GM19238 (cell line): ENCODE measurements around the gene ABCA3.

Source experiments
- DNase-seq: peaks from one replicate; pipeline ENCODE4 v3.0.0; 2011; ENCODE audit warnings: low spot score; ENCODE audit not compliant: insufficient read length

The ABCA3 gene

GRCh38 chr16:2235695-2236336, 104.7 kb downstream of the ABCA3 start:
- DNase-seq: no peak

DNA sequence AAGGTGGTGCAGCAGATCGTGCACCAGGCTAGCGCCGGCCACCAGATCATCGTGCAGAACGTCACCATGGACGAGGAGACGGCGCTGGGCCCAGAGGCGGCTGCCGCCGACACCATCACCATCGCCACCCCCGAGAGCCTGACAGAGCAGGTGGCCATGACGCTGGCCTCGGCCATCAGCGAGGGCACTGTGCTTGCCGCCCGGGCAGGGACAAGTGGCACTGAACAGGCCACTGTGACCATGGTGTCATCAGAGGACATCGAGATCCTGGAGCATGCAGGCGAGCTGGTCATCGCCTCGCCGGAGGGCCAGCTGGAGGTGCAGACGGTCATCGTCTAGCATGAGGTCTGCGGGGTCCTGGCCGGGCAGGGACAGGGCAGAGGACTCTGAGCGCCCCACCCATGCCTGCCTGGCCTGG, 105.3 kb downstream of the ABCA3 start:
- no peak for DNase-seq

- DNase-seq: no peak
These were observed 105.7 kb downstream of the ABCA3 start for GRCh38 chr16:2234813-2235170.

DNA sequence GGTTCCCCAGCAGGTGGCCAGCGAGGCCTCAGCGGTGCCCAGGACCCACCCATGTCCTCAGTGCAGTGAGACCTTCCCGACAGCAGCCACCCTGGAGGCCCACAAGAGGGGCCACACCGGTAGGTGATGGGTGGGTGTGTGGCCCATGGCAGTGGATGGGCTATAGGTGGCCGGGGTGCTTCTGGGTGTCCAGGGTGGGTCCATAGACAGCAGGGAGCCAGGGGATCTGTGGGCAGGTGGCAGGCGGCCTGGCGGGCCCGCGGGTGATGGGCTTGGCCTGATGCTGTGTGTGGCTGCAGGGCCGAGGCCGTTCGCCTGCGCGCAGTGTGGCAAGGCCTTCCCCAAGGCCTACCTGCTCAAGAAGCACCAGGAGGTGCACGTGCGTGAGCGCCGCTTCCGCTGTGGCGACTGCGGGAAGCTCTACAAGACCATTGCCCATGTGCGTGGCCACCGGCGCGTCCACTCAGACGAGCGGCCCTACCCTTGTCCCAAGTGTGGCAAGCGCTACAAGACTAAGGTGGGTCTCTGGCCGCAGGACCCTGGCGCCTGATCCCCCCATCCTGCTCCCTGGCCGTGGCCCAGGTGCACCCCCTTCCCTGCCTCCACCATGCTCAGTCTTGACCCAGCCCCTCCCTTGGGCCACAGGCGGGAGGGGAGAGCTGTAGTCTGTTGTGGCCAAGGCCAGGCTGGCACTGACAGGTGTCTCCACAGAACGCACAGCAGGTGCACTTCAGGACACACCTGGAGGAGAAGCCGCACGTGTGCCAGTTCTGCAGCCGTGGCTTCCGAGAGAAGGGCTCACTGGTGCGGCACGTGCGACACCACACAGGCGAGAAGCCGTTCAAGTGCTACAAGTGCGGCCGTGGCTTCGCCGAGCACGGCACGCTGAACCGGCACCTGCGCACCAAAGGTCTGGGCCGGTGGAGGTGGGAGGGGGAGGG, 106.4 kb downstream of the ABCA3 start:
- DNase-seq: no peak

GRCh38 chr16:2233046-2233775, 107.3 kb downstream of the ABCA3 start:
- no peak for DNase-seq

- no peak for DNase-seq
These were observed 108.2 kb downstream of the ABCA3 start for GRCh38 chr16:2232094-2232990.

DNA sequence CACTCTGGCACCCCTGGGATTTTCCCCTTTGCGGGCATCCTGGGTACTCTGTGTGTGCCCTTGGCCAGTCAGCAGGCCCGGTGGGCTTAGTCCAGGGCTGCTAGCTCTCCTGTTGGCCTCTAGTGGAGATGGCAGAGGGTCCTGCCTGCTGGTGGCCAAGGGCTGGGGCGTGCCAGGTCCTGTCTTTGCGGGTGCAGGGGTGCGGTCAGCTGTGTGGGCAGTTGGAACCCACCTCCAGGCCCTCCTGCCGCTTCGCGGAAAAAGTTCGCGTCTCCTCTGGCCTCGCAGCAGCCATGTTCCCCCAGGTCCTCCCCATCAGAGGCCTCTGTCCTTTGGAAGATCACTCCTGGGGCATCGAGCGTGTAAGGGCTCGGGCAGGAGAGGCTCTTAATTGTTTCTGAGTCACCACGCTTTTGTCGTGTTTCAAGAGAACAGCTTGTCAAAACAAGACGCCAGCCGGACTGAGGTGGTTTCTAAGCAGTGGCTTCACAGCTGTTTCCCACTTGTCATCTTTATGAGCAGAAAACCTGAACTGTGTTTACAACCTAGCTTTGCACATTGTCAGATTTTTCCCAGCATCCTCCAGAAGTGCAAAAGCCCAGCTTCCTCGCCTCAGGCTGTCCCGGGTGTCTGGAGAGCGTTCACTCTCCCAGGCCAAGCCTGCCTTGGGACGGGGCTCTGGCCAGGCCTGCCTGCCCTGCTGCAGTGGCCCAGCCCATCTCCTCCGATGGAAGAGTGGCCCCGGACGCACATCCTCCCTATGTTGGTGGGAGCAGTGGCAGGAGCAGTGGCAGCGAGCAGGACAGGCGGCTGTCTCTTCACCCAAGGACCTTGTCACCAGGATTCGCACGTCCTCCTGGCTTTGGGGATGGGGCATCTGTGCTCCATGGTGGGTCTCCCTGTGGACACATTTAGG, 109.3 kb downstream of the ABCA3 start:
- no peak for DNase-seq

DNA sequence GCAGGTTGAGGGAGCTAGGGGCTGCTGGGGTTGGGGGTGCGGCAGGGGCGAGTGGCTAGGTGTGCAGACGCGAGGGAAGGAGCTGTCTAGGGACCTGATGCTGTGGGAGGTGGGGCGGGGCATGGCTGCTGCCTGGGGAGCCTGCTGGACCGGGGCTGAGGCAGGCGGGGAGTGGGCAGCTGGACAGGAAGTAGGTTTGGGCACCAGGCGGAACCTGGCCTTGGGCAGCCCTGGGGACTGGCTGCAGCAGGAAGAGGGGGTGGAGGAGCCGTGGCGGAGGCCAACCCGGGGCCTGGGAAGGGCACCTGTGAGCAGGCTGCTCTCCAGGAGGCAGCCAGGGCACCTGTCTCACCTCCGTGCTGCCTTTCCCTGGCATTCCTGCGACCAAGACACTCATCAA, 110.2 kb downstream of the ABCA3 start:
- no peak for DNase-seq

DNA sequence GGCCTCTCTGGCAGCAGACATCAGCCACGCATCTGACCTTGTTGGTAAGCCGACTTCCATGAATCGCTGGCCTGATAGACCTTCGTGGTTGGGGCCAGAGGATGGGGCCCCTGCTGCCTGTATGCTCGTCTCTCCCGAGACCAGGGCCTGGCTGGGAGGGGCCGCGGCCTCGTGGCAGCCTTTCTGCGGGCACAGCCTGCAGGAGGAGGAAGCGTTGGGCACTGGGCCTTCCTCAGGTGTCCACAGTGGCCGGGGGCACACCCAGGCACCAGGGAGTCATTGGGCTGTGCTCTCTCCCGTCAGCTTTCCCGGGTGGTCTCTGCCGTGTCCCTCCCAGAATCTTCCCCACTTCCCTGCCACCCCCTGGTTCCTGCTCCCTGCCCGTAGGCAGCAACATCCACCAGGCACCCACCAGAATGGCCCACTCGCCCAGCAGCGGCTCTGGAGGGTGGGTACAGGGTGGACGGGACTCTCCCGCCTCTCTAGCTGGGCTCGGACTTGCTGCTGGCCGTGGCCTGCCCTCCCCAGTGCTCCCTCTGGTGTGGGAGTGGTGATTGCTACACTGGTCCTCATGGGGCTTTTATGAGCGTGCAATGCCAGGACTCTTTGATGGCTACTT, 110.8 kb downstream of the ABCA3 start:
- no peak for DNase-seq

- no peak for DNase-seq
These were observed 111.4 kb downstream of the ABCA3 start for GRCh38 chr16:2229091-2229490.

GRCh38 chr16:2228161-2228824, 112.2 kb downstream of the ABCA3 start:
- DNase-seq: no peak

GRCh38 chr16:2226918-2227317, 113.6 kb downstream of the ABCA3 start:
- DNase-seq: no peak

DNA sequence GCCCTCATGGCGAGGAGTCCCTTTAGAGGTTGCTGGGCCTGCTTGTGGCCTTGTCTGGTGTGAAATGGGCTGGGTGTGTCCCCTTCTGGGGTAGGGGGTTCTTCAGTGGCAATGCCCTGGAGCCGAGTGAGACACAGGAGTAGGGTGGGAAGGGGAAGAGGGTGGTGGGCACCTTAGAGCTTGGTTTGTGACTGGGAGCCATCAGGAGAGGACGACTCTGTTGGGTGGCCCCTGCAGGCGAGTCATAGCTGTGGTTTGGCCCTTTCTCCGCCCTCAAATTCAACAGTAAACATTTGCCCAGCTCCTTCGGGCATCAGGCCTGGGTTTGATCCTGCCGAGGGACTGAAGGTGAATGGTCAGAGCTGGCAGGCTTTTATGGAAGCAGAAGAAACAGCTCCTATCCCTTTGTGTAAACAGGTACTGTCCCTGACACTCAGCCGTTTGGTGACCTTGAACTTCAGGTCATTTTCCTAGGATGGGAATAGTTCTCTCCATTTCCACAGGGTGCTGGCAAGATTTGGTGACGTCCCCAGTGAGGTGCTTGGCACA, 114.2 kb downstream of the ABCA3 start:
- no peak for DNase-seq
